DOHH2 (cell line): ENCODE data around the gene PPM1M.

ENCODE experiments used
- CTCF ChIP-seq: fragments of 200-600 bp; sonication (generic); IDR thresholded peaks from one replicate; pipeline ENCODE4 v1.5.1; 2014; ENCODE audit warnings: antibody characterized with exemption, mild to moderate bottlenecking, low read depth, low read length; ENCODE audit not compliant: poor library complexity, severe bottlenecking
- EZH2phosphoT487 ChIP-seq: fragments of 200-600 bp; sonication (generic); IDR thresholded peaks from 2 replicates; pipeline ENCODE4 v1.6.1; 2017; ENCODE audit warnings: borderline replicate concordance, mild to moderate bottlenecking, antibody characterized with exemption, low read length, moderate library complexity, mixed read lengths

GRCh38 chr3:52248165-52248541 is 2.6 kb downstream of the PPM1M start:
- TF ChIP-seq CTCF (no peak), EZH2phosphoT487 (no peak)
